Neuronal stem cell (in vitro differentiated cells): ENCODE data around the gene B4GALT1.
A peak's percentile ranks its signal among the peaks of the same experiment; 100 is the strongest.

Source experiments
- DNase-seq: peaks from one replicate; pipeline ENCODE4 v3.0.0-alpha.2; 2013; ENCODE audit warnings: low spot score
- H2AFZ ChIP-seq: one replicate; pipeline ENCODE4 v1.6.1; 2013; ENCODE audit warnings: mild to moderate bottlenecking, low read length, inconsistent platforms
- H2AK5ac ChIP-seq: 2 replicates; pipeline ENCODE4 v1.6.1; 2013; ENCODE audit warnings: low read depth, mild to moderate bottlenecking, inconsistent platforms, low read length, moderate library complexity, mixed read lengths
- H2BK120ac ChIP-seq: 2 replicates; pipeline ENCODE4 v1.6.1; 2013; ENCODE audit warnings: low read depth, mild to moderate bottlenecking, inconsistent platforms, low read length, moderate library complexity, mixed read lengths
- H2BK12ac ChIP-seq: one replicate; pipeline ENCODE4 v1.6.1; 2013; ENCODE audit warnings: low read length, inconsistent platforms
- H2BK15ac ChIP-seq: 2 replicates; pipeline ENCODE4 v1.6.1; 2013; ENCODE audit warnings: mild to moderate bottlenecking, low read length, inconsistent platforms, mixed read lengths
- H2BK5ac ChIP-seq: one replicate; pipeline ENCODE4 v1.6.1; 2013; ENCODE audit warnings: inconsistent platforms, mild to moderate bottlenecking, low read length, moderate library complexity
- H3K14ac ChIP-seq: one replicate; pipeline ENCODE4 v1.6.1; 2013; ENCODE audit warnings: low read length, inconsistent platforms
- H3K18ac ChIP-seq: 2 replicates; pipeline ENCODE4 v1.6.1; 2013; ENCODE audit warnings: low read length, inconsistent platforms
- H3K23ac ChIP-seq: 2 replicates; pipeline ENCODE4 v1.6.1; 2013; ENCODE audit warnings: low read depth, mild to moderate bottlenecking, mixed read lengths, low read length, inconsistent platforms; ENCODE audit not compliant: poor library complexity
- H3K27ac ChIP-seq: replicated peaks from 3 replicates; pipeline ENCODE4 v1.5.1; 2013; ENCODE audit warnings: low read length, inconsistent platforms
- H3K27me3 ChIP-seq, 3 experiments: 2 replicates each; pipeline ENCODE4 v1.6.1; 2013; ENCODE audit warnings: low read length in 3 of 3, mild to moderate bottlenecking in 2 of 3, inconsistent platforms in 1 of 3, low read depth in 1 of 3, mixed read lengths in 1 of 3, moderate library complexity in 1 of 3; ENCODE audit not compliant: control insufficient read depth in 3 of 3, insufficient read depth in 3 of 3
- H3K36me3 ChIP-seq, 2 donors: replicated peaks in 1 of 2; 2 replicates each; pipeline ENCODE4 v1.6.1; 2013; ENCODE audit warnings: low read length in 2 of 2; ENCODE audit not compliant: control insufficient read depth in 2 of 2, insufficient read depth in 2 of 2
- H3K4ac ChIP-seq: 2 replicates; pipeline ENCODE4 v1.6.1; 2013; ENCODE audit warnings: inconsistent platforms, mild to moderate bottlenecking, low read length, moderate library complexity
- H3K4me1 ChIP-seq, 2 donors: 1 replicate in 1 of 2; 2 replicates in 1 of 2; pipeline ENCODE4 v1.6.1; 2013; ENCODE audit warnings: low read length in 2 of 2, low read depth in 1 of 2; ENCODE audit not compliant: control insufficient read depth in 2 of 2, insufficient read depth in 1 of 2
- H3K4me2 ChIP-seq: one replicate; pipeline ENCODE4 v1.6.1; 2013; ENCODE audit warnings: mild to moderate bottlenecking, low read length, inconsistent platforms; ENCODE audit not compliant: insufficient read depth, poor library complexity, severe bottlenecking
- H3K4me3 ChIP-seq, 2 donors: 2 replicates each; pipeline ENCODE4 v1.5.1; 2013; ENCODE audit warnings: low read length in 2 of 2, mild to moderate bottlenecking in 2 of 2, inconsistent platforms in 1 of 2, moderate library complexity in 1 of 2
- H3K79me1 ChIP-seq: one replicate; pipeline ENCODE4 v1.6.1; 2013; ENCODE audit warnings: low read depth, mild to moderate bottlenecking, inconsistent platforms, low read length, moderate library complexity
- H3K9ac ChIP-seq: one replicate; pipeline ENCODE4 v1.6.1; 2013; ENCODE audit warnings: mild to moderate bottlenecking, low read depth, low read length, inconsistent platforms; ENCODE audit not compliant: poor library complexity
- H3K9me3 ChIP-seq, 2 donors: replicated peaks in 1 of 2; 2 replicates each; pipeline versions ENCODE3 to v1.6.1; 2013; ENCODE audit warnings: low read length in 2 of 2, mild to moderate bottlenecking in 2 of 2, inconsistent platforms in 1 of 2, low read depth in 1 of 2, mixed read lengths in 1 of 2, moderate library complexity in 1 of 2; ENCODE audit not compliant: control insufficient read depth in 2 of 2, insufficient read depth in 1 of 2
- H4K8ac ChIP-seq: one replicate; pipeline ENCODE4 v1.6.1; 2013; ENCODE audit warnings: low read depth, mild to moderate bottlenecking, inconsistent platforms, low read length, moderate library complexity
- H4K91ac ChIP-seq: one replicate; pipeline ENCODE4 v1.6.1; 2013; ENCODE audit warnings: low read length, low read depth, mild to moderate bottlenecking, inconsistent platforms; ENCODE audit not compliant: poor library complexity
- WGBS, 2 donors: extraction: QIAGEN DNeasy Blood & Tissue Kit; methylation state at CpG; one replicate each; pipeline ENCODE4 v1.1.7; 2013; ENCODE audit warnings: missing lambda C conversion rate in 2 of 2, mixed read lengths in 1 of 2; ENCODE audit not compliant: insufficient read length in 2 of 2, insufficient replicate concordance in 1 of 2; ENCODE audit errors: extremely low coverage in 2 of 2; 5-methylcytosine and 5-hydroxymethylcytosine counted together

Gene B4GALT1

DNA sequence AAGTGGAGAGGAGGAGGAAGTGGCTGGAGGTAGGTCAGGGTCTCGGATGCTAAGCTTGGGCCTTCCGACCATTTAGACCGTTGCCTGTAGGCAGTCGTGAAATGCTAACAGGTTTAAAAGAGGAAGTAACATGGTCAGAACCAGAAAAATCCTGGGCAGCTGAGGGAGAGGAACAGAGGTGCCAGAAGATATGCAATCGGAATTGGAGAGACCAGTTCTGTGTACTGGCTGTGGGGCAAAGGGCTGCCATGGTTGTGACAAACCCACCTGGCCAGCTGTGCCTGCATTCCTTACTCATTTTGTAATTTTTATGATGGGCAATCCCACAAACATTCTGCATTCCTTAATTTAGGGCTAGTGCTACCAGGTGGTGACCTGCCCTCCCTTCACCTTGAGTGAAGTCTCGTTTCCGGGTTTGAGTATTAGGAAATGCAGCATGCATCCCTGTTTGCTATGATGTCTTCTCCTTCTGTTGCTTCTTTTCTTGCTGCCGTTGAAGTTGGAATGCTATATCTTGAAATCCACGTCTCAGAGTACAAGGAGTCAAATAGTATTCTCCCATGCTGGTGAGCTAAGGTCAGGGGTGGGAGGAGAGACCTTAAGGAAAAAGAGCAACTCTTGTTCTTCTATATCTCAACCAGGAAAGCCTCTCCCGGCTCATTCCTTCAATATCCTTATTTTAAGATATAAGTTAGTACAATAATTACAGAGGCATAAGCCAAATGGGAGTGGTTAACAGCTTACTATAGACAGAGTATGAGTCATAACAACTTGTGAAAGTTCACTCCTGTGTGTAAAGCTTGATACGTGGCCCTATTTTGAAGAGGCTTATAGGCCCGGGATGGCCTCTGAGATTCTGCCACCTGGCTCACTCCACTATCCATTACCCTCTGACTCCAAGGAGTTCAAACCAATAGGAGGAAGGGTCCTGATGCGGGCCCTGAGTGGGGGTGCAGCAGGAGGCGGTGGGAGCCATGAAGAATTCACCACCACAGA, 37.0 kb downstream of the B4GALT1 start:
- WGBS, 2 donors: no CpG with 5 or more reads among the region's 14 CpGs
- Histone ChIP-seq H3K27ac (no peak overlapping the region), H2AK5ac (no peak overlapping the region), H4K91ac (no peak overlapping the region), H2BK12ac (no peak overlapping the region), H2AFZ (no peak overlapping the region), H3K36me3 (peaks cover 0 to 12% of the 10 kb centered on the region in 2 donors), H3K4me3 (no peak overlapping the region), H3K9ac (no peak overlapping the region), H2BK5ac (no peak overlapping the region), H3K4me1 (peaks cover 0 to 2% of the 10 kb centered on the region in 2 donors), H3K4ac (no peak overlapping the region), H3K27me3 (no peaks in the 10 kb centered on the region), H2BK15ac (no peak overlapping the region), H3K23ac (no peak overlapping the region), H3K9me3 (no peaks in the 10 kb centered on the region), H3K14ac (no peak overlapping the region), H3K4me2 (no peak overlapping the region), H2BK120ac (no peak overlapping the region), H4K8ac (no peak overlapping the region), H3K79me1 (no peaks in the 10 kb centered on the region), H3K18ac (no peak overlapping the region)
- no peak for DNase-seq

DNA sequence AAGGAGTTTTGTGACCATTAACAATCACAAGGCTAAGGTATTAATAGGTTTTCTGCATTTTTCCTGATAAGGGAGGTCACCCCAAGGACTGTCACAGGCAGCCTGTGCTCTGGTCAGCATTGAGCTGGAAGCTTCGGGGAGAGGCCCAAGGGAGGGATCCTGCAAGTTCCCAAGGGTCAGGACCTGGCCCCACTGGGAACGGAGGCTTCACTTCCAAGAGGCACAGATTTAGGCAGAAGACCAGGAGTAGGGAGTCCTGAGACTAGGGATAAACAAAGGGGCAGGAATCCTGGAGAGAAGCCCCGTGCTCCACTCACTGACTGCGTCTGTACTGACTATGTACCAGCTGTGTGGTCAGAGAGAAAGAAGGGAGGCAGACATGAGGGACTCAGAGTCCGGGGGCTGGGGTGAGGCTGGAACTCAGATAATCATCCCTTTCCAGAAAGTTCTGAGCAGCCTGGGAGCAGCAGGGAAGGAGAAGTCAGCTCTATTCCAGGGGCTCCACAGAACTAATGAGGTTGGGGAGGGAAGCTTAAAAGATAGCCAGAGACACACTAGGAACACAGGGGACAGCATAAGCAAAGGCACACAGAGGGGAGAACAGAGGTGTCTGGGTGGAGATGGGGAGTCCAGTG, 37.8 kb downstream of the B4GALT1 start:
- no peak overlapping the region for H2AFZ ChIP-seq
- H3K23ac ChIP-seq: no peak overlapping the region
- no peak overlapping the region for H4K8ac ChIP-seq
- DNase-seq: no peak
- no peaks in the 10 kb centered on the region for H3K27me3 ChIP-seq
- H2BK5ac ChIP-seq: no peak overlapping the region
- H3K4me2 ChIP-seq: no peak overlapping the region
- H2BK12ac ChIP-seq: no peak overlapping the region
- no peak overlapping the region for H3K27ac ChIP-seq
- WGBS, 2 donors: no CpG with 5 or more reads among the region's 5 CpGs
- H3K79me1 ChIP-seq: no peaks in the 10 kb centered on the region
- H2BK15ac ChIP-seq: no peak overlapping the region
- peaks cover 0 to 12% of the 10 kb centered on the region in 2 donors for H3K36me3 ChIP-seq
- no peaks in the 10 kb centered on the region for H3K9me3 ChIP-seq
- no peak overlapping the region for H2BK120ac ChIP-seq
- peaks cover 0 to 2% of the 10 kb centered on the region in 2 donors for H3K4me1 ChIP-seq
- H3K14ac ChIP-seq: no peak overlapping the region
- H3K4me3 ChIP-seq: no peak overlapping the region
- no peak overlapping the region for H3K4ac ChIP-seq
- no peak overlapping the region for H3K18ac ChIP-seq
- no peak overlapping the region for H3K9ac ChIP-seq
- H4K91ac ChIP-seq: no peak overlapping the region
- H2AK5ac ChIP-seq: no peak overlapping the region

DNA sequence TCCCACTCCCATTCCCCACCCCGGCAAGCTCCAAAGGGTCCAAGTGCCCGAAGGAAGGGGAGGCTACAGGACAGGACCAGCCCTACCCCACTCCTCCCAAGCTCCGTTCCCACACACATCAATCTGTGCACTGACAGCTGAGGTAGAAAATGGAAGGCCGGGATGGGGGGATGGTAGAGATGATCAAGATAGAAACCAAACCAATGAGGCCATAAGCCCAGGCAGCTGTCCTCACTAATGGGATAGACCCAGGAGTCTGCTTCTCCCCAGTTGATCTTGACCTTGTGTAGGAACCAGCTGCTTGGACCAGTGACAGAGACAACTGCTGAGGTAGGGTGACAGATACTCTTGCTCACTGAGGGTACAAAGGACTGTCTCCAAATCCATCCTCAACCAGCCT, 38.6 kb downstream of the B4GALT1 start:
- Histone ChIP-seq H2AK5ac (no peak overlapping the region), H3K9ac (no peak overlapping the region), H4K91ac (no peak overlapping the region), H3K14ac (no peak overlapping the region), H3K18ac (no peak overlapping the region), H3K27me3 (no peaks in the 10 kb centered on the region), H3K4ac (no peak overlapping the region), H2AFZ (no peak overlapping the region), H2BK5ac (no peak overlapping the region), H2BK12ac (no peak overlapping the region), H3K4me1 (peaks cover 0 to 2% of the 10 kb centered on the region in 2 donors), H3K4me3 (no peak overlapping the region), H3K36me3 (peaks cover 0 to 12% of the 10 kb centered on the region in 2 donors), H2BK120ac (no peak overlapping the region), H3K79me1 (no peaks in the 10 kb centered on the region), H4K8ac (no peak overlapping the region), H3K4me2 (no peak overlapping the region), H2BK15ac (no peak overlapping the region), H3K9me3 (no peaks in the 10 kb centered on the region), H3K27ac (no peak overlapping the region), H3K23ac (no peak overlapping the region)
- no CpG with 5 or more reads among the region's 4 CpGs for WGBS, 2 donors
- DNase-seq: no peak

DNA sequence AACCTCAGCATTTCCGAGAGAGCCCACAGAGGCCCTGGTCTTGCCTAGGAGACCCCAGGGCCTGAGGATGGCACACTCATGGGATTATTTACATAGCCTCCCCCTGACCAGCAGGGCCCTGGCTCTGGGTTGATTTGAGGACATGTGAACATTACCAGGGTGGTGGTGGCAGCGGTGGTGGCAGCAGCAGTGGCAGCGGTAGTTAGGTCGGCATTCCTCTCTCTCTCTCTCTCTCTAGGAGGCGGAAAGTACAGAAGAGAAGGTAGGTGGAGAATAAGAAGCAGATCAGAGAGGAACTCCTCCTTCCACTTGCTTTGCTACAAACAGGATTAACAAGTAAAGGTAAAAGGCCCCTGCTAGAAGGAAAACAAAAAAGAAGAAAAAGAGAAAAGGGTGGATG, 39.3 kb downstream of the B4GALT1 start:
- H3K4me2 ChIP-seq: no peak overlapping the region
- H4K91ac ChIP-seq: no peak overlapping the region
- H2BK5ac ChIP-seq: no peak overlapping the region
- WGBS, 2 donors: no CpG with 5 or more reads among the region's 5 CpGs
- DNase-seq: no peak
- H3K23ac ChIP-seq: no peak overlapping the region
- no peak overlapping the region for H2BK15ac ChIP-seq
- H4K8ac ChIP-seq: no peak overlapping the region
- no peaks in the 10 kb centered on the region for H3K9me3 ChIP-seq
- no peak overlapping the region for H3K18ac ChIP-seq
- H3K4ac ChIP-seq: no peak overlapping the region
- H3K79me1 ChIP-seq: no peaks in the 10 kb centered on the region
- H2BK120ac ChIP-seq: no peak overlapping the region
- H2BK12ac ChIP-seq: no peak overlapping the region
- H3K4me1 ChIP-seq: peaks cover 0 to 2% of the 10 kb centered on the region in 2 donors
- H2AK5ac ChIP-seq: no peak overlapping the region
- H2AFZ ChIP-seq: no peak overlapping the region
- peaks cover 0 to 9% of the 10 kb centered on the region in 2 donors for H3K36me3 ChIP-seq
- H3K4me3 ChIP-seq: peak overlapping the region in 1 of 2 donors; percentile 4
- no peak overlapping the region for H3K27ac ChIP-seq
- H3K14ac ChIP-seq: no peak overlapping the region
- no peaks in the 10 kb centered on the region for H3K27me3 ChIP-seq
- H3K9ac ChIP-seq: no peak overlapping the region
